Measurements from ENCODE around the gene FALEC.

FALEC gene

GRCh38 chr1:150521196-150521968, 5.8 kb downstream of the FALEC start:
- no peak overlapping the region for H3K4me3 ChIP-seq (ENCODE audit: low read depth, low read length)
- TF ChIP-seq CTCF (IDR thresholded peaks at IDR 0.05; ENCODE audit: borderline replicate concordance, insufficient read depth, low read depth, low read length), result no peak

GRCh38 chr1:150525348-150525747, 9.8 kb downstream of the FALEC start:
- H3K4me3 ChIP-seq (ENCODE audit: low read depth, low read length), result no peak overlapping the region
- TF ChIP-seq CTCF (IDR thresholded peaks at IDR 0.05; ENCODE audit: borderline replicate concordance, insufficient read depth, low read depth, low read length), result no peak

GRCh38 chr1:150528196-150528595, 12.6 kb downstream of the FALEC start:
- no peak overlapping the region for H3K4me3 ChIP-seq (ENCODE audit: low read depth, low read length)
- TF ChIP-seq CTCF (IDR thresholded peaks at IDR 0.05; ENCODE audit: borderline replicate concordance, insufficient read depth, low read depth, low read length), result no peak

GRCh38 chr1:150529017-150529416, 13.5 kb downstream of the FALEC start:
- TF ChIP-seq CTCF (IDR thresholded peaks at IDR 0.05; ENCODE audit: borderline replicate concordance, insufficient read depth, low read depth, low read length), result no peak
- H3K4me3 ChIP-seq (ENCODE audit: low read depth, low read length), result no peak overlapping the region

- H3K4me3 ChIP-seq (ENCODE audit: low read depth, low read length), result no peak overlapping the region
- no peak for TF ChIP-seq CTCF (IDR thresholded peaks at IDR 0.05; ENCODE audit: borderline replicate concordance, insufficient read depth, low read depth, low read length)
Observed at GRCh38 chr1:150530491-150531159, 15.1 kb downstream of the FALEC start.

- no peak for TF ChIP-seq CTCF (IDR thresholded peaks at IDR 0.05; ENCODE audit: borderline replicate concordance, insufficient read depth, low read depth, low read length)
- no peak overlapping the region for H3K4me3 ChIP-seq (ENCODE audit: low read depth, low read length)
Observed at GRCh38 chr1:150532860-150533259, 17.3 kb downstream of the FALEC start.

GRCh38 chr1:150534002-150534401, 18.4 kb downstream of the FALEC start:
- no peak for TF ChIP-seq CTCF (IDR thresholded peaks at IDR 0.05; ENCODE audit: borderline replicate concordance, insufficient read depth, low read depth, low read length)

More at GRCh38 chr1:150534002-150534401, 18.4 kb downstream of the FALEC start:
- H3K4me3 ChIP-seq (ENCODE audit: low read depth, low read length), result no peak overlapping the region
